Measurements from ENCODE around the gene ZBTB32. TPM values are rescaled to one million over a fixed set of nuclear protein-coding genes. Genes with fewer than 3 reads are reported as not detected.

Gene ZBTB32
- total RNA-seq, 1 experiment from 2014 or later, result 0.13 TPM

DNA sequence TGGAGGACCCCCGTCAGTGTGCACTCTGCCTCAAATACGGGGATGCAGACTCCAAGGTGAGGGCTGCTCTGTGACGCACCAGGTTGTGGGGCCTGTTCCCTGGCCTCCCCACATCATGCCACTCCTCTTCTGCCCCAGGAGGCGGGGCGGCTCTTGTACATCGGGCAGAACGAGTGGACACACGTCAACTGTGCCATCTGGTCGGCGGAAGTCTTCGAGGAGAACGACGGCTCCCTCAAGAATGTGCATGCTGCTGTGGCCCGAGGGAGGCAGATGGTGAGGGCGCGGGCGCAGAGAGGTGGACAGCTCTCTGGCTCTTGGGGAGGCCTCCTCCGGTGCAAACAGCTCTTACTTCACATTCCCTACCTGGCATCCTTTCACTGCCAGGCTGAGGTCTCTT is 24.7 kb downstream of the ZBTB32 start:
- Histone ChIP-seq H3K9ac (ENCODE audit: extremely low read depth, insufficient read length, low read length) (no peak overlapping the region), H3K18ac (ENCODE audit: insufficient read length, low read depth, low read length) (no peak overlapping the region), H3K9me3 (ENCODE audit: control insufficient read depth, low read depth, low read length) (no peaks in the 10 kb centered on the region), H4K5ac (ENCODE audit: insufficient read length, low read depth, low read length) (no peak overlapping the region), H4K20me1 (ENCODE audit: control insufficient read depth, insufficient read depth, insufficient read length) (no peaks in the 10 kb centered on the region), H3K4me2 (ENCODE audit: insufficient read depth, insufficient read length, low read length) (no peak overlapping the region), H2BK120ac (ENCODE audit: low read depth, low read length, poor library complexity, severe bottlenecking) (no peak overlapping the region), H3K27me3 (ENCODE audit: insufficient read depth, low read length) (no peaks in the 10 kb centered on the region), H2AFZ (ENCODE audit: low read length) (no peak overlapping the region), H3K56ac (ENCODE audit: insufficient read length, low read depth, low read length) (no peak overlapping the region), H2BK12ac (ENCODE audit: insufficient read length, low read depth, low read length) (no peak overlapping the region), H3K4ac (ENCODE audit: low read depth, low read length) (no peak overlapping the region), H2BK5ac (ENCODE audit: insufficient read length, low read length) (no peak overlapping the region), H2BK15ac (ENCODE audit: low read depth, low read length) (no peak overlapping the region), H3K27ac (ENCODE audit: insufficient read length, low read depth, low read length) (no peak overlapping the region), H3K79me2 (ENCODE audit: insufficient read depth, low read length) (no peaks in the 10 kb centered on the region), H2AK5ac (ENCODE audit: insufficient read length, low read length) (no peak overlapping the region), H4K91ac (ENCODE audit: insufficient read length, low read depth, low read length) (no peak overlapping the region), H3K4me1 (ENCODE audit: insufficient read depth, low read length) (no peaks in the 10 kb centered on the region), H3T11ph (ENCODE audit: low read length) (no peak overlapping the region), H3K14ac (ENCODE audit: insufficient read depth, low read length) (no peak overlapping the region), H3K79me1 (ENCODE audit: insufficient read depth, low read depth, low read length, poor library complexity, severe bottlenecking) (no peaks in the 10 kb centered on the region), H2BK20ac (ENCODE audit: low read depth, low read length, poor library complexity, severe bottlenecking) (no peak overlapping the region), H4K8ac (replicated peaks; ENCODE audit: insufficient read length, low read depth, low read length) (no peak overlapping the region), H3K23me2 (ENCODE audit: insufficient read length, low read depth, low read length, poor library complexity, severe bottlenecking) (no peaks in the 10 kb centered on the region), H3K23ac (ENCODE audit: insufficient read length, low read depth, low read length) (no peak overlapping the region)
- no peak for DNase-seq
- H3K36me3 Mint-ChIP-seq (ENCODE audit: insufficient read depth in 1 of 3, low read depth in 3 of 3), result peaks cover 57 to 81% (median 81%) of the 10 kb centered on the region in 3 experiments
- no peaks in the 10 kb centered on the region for H3K9me3 Mint-ChIP-seq
- no peaks in the 10 kb centered on the region; the same call in 1 of the 2 replicates for H3K27me3 Mint-ChIP-seq (ENCODE audit: low read depth)
- H3K4me1 Mint-ChIP-seq, result no peaks in the 10 kb centered on the region
- no peak overlapping the region for H3K27ac Mint-ChIP-seq
- no CpG with 5 or more reads among the region's 18 CpGs for WGBS (ENCODE audit: extremely low coverage, insufficient read length, low lambda C conversion rate)
- TF ChIP-seq CTCF (conservative IDR thresholded peaks at IDR 0.05), result no peak
- no peak overlapping the region for H3K4me3 Mint-ChIP-seq

All from H9 (cell line).